ENCODE measurements around the gene HBM. TPM values are rescaled to one million over a fixed set of nuclear protein-coding genes. Genes with fewer than 3 reads are reported as not detected.
"Not testable (repeated sequence)": the region's sequence is repeated elsewhere in the genome, so short reads cannot be mapped to it uniquely, and the experiment has no call there.

HBM gene
- total and polyA plus RNA-seq, 10 of the 15 experiments (the other 5 are each of a cell fraction or from before 2014, with no cell fraction given) = 0.23 TPM; not detected in 9

DNA sequence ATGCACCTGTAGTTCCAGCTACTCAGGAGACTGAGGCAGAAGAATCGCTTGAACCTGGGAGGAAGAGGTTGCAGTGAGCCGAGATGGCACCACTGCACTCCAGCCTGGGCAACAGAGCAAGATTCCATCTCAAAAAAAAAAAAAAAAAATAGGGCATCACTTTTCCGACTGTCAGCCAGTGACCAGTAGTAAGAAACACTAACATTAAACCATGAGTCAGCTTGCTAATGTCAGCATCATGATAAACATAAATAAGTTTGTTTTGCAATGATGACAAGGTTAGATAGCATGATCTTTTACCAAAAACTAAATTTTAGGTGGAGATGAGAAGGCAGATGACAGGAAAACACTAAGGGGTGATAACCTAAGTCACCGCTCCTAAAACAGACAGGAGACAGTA lies 43.6 kb downstream of the HBM start:
- H3K79me2 ChIP-seq (ENCODE audit: control insufficient read depth, insufficient read depth, low read length); DNase-seq (ENCODE audit: low read depth, low spot score); POLR2A ChIA-PET; H3K9me3 ChIP-seq (replicated peaks; ENCODE audit: control insufficient read depth, insufficient read depth, low read length); H3K27ac ChIP-seq (ENCODE audit: control insufficient read depth, insufficient read depth); H3K4me2 ChIP-seq (ENCODE audit: control insufficient read depth, insufficient read depth); H2AFZ ChIP-seq (ENCODE audit: control insufficient read depth, low read depth, low read length); BruUV-seq (replicated peaks); intact Hi-C loops (cut with micrococcal nuclease; ENCODE audit: unreplicated experiment); H3K4me3 ChIP-seq; H3K9ac ChIP-seq (ENCODE audit: control insufficient read depth, insufficient read depth, low read length); in situ Hi-C loops (cut with MboI); H3K27me3 ChIP-seq (replicated peaks in 1 of 2; ENCODE audit: control insufficient read depth in 2 of 2, insufficient read depth in 2 of 2, low read length in 1 of 2); ATAC-seq; SMC1A ChIA-PET (ENCODE audit: uncharacterized antibody, unreplicated experiment); H3K4me1 ChIP-seq (ENCODE audit: control insufficient read depth, insufficient read depth, low read length); FAIRE-seq; H4K20me1 ChIP-seq (ENCODE audit: control insufficient read depth, insufficient read depth): not testable (repeated sequence)
- ChIA-PET CTCF (interaction anchor here (1.2 to 1.3 kb wide), 2 partner anchors 18 to 154 kb away, joined by 3 to 4 read pairs; no protein-coding TSS in a partner anchor), RAD21 (ENCODE audit: unreplicated experiment) (interaction anchor here (0.6 kb wide), 1 partner anchor 10 kb away, joined by 3 read pairs; no protein-coding TSS in a partner anchor)
- WGBS (ENCODE audit: insufficient coverage, insufficient replicate concordance, low lambda C conversion rate, missing lambda C conversion rate) = 97% methylated on average over 3 of the region's 4 CpGs
- peaks cover 22 to 29% of the 10 kb centered on the region in 2 experiments for H3K36me3 ChIP-seq (ENCODE audit: control insufficient read depth in 2 of 2, insufficient read depth in 2 of 2, low read length in 1 of 2)

DNA sequence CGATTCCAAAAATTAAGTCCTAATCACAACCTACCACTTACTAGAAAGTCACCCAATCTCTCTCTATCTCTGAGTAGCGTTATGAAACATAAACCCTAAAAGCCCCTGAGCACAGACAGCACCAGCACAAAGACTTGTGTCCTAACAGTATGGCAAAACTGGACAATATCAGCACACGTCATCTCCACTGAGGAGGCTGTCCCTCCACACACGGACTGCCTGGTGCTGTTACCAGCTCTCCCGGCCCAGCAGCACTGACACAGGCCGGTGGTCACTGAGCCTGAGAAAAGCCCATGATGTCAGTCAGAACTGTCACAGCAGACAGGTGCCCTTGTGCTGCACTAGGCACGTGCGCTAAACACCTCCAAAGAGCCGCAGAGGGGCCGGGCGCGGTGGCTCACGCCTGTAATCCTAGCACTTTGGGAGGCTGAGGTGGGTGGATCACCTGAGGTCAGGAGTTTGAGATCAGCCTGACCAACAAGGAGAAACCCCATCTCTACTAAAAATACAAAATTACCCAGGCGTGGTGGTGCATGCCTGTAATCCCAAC lies 45.9 kb downstream of the HBM start:
- H3K9me3 ChIP-seq (replicated peaks; ENCODE audit: control insufficient read depth, insufficient read depth, low read length); H4K20me1 ChIP-seq (ENCODE audit: control insufficient read depth, insufficient read depth); FAIRE-seq; ATAC-seq; H3K9ac ChIP-seq (ENCODE audit: control insufficient read depth, insufficient read depth, low read length); DNase-seq (ENCODE audit: low read depth, low spot score); H2AFZ ChIP-seq (ENCODE audit: control insufficient read depth, low read depth, low read length); RAD21 ChIA-PET (ENCODE audit: unreplicated experiment); POLR2A ChIA-PET; H3K79me2 ChIP-seq (ENCODE audit: control insufficient read depth, insufficient read depth, low read length); H3K4me1 ChIP-seq (ENCODE audit: control insufficient read depth, insufficient read depth, low read length); in situ Hi-C loops (cut with MboI); intact Hi-C loops (cut with micrococcal nuclease; ENCODE audit: unreplicated experiment); BruUV-seq (replicated peaks); H3K27me3 ChIP-seq (replicated peaks in 1 of 2; ENCODE audit: control insufficient read depth in 2 of 2, insufficient read depth in 2 of 2, low read length in 1 of 2); H3K27ac ChIP-seq (ENCODE audit: control insufficient read depth, insufficient read depth); H3K4me2 ChIP-seq (ENCODE audit: control insufficient read depth, insufficient read depth); H3K4me3 ChIP-seq: not testable (repeated sequence)
- ChIA-PET SMC1A (ENCODE audit: uncharacterized antibody, unreplicated experiment) (interaction anchor here (0.5 to 0.7 kb wide), 2 partner anchors 29 to 85 kb away, joined by 3 read pairs; no protein-coding TSS in a partner anchor), CTCF (interaction anchor here (1.0 kb wide), 1 partner anchor 105 kb away, joined by 3 read pairs; no protein-coding TSS in a partner anchor)
- TF ChIP-seq POLR2A (IDR thresholded peaks at IDR 0.05; ENCODE audit: low read depth, low read length) = 0 out of 2 replicates have a peak, but pooled peaks have one; percentile 42
- H3K36me3 ChIP-seq (ENCODE audit: control insufficient read depth in 2 of 2, insufficient read depth in 2 of 2, low read length in 1 of 2) = peaks cover 16 to 21% of the 10 kb centered on the region in 2 experiments; a peak in 3 of 4 replicates
- 91% methylated on average over 14 of the region's 14 CpGs for WGBS (ENCODE audit: insufficient coverage, insufficient replicate concordance, low lambda C conversion rate, missing lambda C conversion rate)

Measured in GM12878 (cell line).